GM21526 (cell line): Measurements from ENCODE around the gene LDAH.
"Not testable (repeated sequence)": the region's sequence is repeated elsewhere in the genome, so short reads cannot be mapped to it uniquely, and the experiment has no call there.

Experiments
- ATAC-seq: cut with Tn5 transposase; IDR thresholded peaks from one replicate; pipeline ENCODE4 v1.9.1; 2021; ENCODE audit warnings: moderate library complexity; ENCODE audit not compliant: unreplicated experiment, low FRiP score

Gene LDAH

DNA sequence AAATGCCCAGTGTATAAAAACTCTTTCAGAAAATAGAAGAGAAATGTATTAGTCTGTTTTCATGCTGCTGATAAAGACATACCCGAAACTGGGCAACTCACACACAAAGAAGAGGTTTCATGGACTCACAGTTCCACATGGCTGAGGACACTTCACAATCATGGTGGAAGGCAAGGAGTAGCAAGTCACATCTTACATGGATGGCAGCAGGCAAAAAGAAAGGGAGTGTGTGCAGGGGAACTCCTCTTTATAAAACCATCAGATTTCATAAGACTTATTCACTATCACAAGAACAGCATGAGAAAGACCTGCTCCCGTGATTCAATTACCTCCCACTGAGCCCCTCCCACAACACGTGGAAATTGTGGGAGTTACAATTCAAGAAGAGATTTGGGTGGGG is 29.0 kb downstream of the LDAH start:
- not testable (repeated sequence) for ATAC-seq

DNA sequence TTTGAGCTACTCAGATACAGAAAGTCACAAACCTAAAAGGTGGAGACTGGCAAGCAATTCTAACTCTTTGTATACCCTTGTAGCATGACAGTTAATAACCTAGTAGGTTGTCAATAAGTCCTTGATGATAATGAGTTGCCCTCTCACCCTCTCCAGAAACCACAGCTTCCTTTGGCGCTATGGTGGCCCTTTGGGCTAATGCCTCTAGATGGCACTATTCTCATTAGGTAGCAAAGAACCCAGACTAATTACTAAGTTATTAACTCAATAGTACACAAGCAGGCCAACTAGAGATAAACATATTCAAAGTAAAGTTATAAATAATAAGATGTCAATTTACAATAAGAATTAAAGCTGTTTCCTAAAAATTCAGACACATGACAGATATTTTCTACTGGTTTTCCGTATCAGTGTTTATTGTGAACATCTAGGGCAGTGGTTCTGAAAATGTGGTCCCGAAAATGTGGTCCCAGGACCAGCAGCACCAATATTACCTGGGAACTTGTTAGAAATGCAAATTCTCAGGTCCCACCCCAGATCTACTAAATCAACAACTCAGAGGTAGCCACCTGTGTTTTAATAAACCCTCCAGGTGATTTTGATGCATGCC is 41.1 kb downstream of the LDAH start:
- peak; percentile 64 for ATAC-seq

DNA sequence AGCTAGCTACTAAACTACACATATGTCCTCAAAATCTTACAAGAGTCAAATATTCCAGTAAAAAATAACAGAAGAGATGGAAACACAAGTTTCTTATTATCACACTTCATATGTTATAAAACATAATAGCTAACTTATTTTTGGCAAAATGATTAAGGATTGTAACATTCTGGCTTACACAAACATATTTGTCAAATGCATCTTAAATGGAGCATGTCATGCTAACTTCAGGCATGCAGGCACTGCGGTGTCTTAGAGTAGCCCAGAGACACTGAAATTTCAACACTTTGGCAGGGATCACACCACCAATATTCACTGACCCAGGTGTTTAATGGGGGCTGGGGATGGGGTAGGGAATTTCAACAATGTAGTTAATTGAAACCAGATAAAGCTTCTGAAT is 51.6 kb downstream of the LDAH start:
- no peak for ATAC-seq

DNA sequence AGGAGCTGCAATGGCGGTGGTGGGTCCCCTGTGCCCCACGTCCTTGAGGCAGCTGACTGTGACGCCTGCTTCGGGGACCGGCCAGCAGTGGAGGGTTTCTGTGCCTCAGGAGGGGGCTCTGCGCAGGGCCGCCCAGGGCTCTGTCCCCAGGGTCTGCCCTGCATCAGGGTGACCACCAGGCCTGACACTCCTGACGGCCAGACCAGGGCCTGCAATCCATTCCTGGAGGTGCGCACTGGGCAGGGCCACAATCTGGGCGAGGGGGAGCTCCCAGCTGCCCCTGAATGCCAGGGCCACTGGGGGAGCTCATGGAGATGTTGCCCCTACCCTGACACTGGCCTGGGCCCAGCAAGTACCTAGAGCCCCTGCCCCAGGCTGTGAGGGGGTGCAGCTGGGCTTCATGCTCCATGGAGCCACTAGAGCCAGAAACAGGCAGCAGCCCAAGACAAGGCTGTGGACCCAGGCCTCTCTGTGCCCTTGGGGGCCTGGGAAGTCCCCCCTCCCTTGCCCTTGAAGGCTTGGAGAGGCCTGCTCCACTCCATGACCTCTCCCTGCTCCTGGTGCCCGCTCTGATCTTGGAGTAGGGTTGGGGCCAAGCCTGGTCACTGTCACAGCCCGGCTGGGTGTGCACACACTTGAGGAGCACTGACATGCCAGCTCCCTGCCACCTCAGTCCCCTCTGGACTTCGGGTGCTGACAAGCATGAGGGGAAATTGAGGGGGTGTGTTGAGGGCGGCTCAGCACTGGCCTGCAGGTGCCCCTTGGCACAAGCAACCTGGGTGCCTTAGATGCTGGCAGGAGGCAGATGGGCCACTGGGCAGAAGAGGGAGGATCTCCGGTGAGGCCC is 55.9 kb downstream of the LDAH start:
- no peak for ATAC-seq

DNA sequence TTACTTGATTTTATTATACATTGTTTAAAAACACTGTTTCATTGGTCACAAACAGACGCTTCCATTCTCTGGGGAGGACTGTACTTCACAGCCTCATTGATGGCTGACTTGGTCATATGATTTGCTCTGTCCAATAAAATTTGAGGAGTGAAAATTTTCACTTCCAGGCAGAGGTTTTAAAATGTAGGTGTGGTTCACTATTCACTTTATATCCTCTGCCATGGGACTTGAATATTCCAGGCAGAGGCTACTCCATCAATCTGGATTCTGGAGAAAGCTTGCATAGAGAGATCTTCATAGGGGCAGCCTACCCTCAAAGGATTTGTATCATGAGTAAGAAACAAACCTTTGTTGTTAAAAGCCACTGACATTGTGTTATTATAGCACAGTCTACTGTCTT is 56.7 kb downstream of the LDAH start:
- no peak for ATAC-seq

DNA sequence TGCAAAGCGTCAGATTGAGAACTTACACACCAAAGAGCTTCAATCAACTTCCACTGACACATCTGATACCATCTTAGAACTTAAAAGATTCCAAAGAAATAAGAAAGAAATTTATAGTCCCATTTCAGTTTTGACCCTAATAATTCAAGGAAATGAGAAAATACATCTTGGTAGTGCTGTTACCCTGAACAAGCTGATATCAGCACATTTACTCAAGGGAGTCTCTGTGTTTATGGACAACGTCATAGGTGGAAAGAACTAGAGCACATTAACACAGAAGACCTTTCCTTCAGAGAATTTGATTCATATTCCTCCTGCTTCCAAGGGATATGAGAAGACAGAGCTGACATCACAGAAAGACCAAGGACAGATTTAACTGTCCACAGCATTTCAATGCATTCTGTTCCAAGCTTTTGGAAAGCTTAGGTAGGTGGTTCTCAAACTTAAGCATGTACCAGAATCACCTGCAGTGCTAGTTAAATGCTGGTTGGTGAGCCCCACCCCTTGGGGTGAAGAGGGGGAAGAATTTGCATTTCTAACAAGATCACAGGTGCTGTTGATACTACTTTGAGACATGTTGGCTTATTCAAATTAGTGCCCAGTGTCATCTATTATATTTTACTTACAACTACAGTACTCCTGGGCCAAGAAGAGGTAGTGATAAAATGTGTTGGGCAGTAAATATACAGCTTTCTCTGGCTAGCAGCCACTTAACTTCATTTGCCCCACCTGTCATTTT is 59.8 kb downstream of the LDAH start:
- ATAC-seq, result no peak

DNA sequence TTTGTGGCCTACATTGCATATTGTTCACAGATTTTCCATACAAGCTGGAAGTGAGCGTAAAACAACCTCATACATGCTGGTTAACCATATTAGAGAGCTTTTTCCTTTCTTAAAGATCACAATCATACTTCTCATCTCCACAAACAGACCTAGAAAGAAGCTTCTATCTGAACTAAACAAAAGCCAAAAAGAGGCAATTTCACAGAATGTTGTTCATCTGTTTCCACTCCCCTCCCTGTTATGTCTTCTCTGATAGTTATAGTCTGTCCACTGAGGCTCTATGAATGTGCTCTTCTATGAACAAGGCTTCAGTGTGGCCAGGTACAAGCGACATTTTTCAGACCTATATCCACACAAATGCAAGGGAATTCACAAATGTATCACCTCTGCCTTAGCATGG is 63.4 kb downstream of the LDAH start:
- no peak for ATAC-seq

DNA sequence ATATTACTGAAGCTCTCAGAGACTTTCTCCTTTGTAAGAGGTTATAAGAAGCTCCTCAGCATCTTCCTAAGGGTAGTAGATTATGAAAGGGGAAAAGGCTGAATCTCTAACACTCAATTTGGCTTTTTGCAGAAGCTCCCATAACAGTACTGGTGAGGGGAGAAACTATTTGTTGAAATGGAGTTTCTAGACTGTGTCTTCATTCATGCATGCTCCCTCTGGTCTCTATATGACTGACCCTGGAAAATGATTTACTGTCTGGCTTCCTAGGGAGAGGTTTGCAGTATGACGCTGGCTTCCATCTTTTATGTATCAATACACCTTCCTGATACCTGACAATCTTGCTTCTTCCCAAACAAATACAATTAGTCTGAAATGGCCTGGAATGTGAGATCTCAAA is 63.9 kb downstream of the LDAH start:
- no peak for ATAC-seq

DNA sequence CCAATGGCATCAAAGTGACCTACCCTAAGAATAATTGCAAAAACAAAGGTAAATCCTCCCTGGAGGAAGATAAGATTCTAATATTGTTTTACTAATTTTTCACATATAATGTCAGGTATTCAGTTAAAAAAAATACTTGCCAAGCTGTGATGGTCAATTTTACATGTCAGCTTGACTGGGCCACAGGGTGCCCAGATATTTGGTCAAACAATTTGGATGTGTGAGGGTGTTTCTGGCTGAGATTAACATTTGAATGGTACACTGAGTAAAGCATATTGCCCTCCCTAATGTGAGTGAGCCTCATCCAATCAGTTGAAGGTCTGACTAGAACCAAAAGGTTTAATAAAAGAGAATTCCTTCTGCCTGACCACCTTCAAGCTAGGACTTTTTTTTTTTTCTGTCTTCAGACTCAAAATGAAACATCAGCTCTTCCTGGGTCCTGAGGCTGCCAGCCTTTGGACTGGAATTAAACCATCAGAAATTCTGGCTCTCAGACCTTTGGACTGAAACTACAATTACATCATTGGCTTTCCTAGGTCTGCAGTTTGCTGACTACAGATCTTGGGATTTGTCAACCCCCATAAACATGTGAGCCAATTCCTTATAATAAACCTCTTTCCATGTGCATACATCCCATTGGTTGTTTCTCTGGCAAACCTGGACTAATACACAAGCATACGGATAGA is 65.4 kb downstream of the LDAH start:
- no peak for ATAC-seq

DNA sequence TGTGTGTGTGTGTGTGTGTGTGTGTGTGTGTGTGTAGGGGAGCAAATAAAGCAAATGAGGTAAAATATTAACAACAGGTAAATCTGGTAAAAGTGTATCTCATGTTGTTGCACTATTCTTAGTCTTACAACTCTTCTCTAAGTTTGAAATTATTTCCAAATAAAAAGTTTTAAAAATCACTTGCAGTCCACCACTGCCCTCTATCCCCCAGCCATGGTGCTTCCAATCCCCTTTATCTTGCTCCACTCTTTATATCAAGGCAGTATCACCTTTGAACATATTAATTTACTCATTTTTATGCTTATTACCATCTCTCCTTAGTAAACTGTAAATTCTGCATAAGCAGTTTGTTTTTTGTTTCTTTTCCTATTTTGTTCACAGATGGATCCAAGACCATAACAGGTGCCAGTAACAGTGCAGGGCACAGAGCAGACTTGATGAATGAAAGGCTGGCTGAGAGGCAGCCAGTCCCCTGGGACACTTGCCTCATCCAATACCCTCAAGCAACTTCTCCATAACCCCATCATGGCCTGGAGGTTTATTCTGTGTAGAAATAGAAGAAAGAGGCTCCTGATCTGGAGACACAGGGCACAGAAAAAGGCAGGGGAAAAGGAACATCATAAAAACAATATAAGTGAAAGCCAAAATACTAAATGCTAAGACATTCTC is 67.6 kb downstream of the LDAH start:
- ATAC-seq, result no peak

DNA sequence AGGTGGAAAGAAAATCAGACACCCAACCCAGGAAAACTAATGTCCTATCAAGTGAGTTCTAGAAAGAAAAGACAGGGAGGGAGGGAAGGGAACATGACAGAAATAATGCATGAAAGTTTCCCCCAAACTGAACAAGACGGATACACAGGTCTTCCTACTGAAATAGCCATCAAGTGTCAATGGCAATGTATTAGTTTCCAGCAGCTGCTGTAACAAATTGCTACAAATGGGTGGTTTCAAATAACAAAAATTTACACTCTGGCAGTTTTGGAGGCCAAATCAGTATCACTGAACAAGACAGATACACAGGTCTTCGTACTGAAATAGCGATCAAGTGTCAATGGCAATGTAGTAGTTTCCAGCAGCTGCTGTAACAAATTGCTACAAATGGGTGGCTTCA is 70.6 kb downstream of the LDAH start:
- no peak for ATAC-seq

DNA sequence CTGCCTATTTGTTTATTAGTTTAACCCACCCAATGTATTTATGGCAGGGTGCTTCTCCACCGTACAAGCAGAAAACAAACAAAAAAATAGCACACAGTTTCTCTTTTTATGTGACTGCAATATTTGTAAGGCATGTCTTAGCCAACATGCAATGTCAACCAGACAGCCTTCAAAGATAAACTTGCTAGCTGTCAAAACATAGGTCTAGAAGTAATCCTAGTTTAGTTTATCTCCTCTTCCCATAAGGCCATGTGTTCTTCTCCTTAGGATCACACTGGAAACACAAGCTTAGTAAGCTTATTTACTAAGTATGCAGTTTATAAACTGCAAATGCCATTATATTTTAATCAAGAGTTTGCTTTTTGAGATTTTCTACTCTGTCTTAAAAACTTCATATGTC is 75.6 kb downstream of the LDAH start:
- ATAC-seq, result no peak

DNA sequence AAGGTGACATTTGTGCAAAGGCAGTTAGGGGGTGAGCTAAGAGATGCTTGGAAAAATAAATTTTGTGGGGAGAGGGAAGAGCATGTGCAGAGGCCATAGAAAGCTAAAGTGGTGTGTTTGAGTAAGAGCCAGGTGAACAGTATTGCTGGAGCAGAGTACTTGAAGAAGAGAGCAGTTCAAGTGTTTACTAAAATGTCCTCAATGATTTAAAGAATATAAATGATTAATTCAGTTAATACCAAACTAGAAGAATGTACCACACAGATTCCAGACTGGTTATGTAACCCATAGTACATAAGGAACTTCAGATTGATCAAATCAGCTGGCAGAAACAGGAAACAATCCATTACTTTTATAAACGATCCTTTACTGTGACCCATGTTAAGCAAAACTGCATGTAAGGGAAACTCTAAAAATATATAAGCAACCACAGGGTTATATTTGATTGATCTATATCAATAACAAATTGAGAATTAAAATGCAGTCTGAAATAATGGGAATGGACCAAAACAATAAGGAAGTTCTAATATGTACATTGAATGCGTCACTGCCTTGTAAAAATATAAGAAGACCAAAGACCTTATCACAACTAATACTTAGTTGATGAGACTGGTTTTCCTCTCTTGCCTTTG is 76.9 kb downstream of the LDAH start:
- ATAC-seq, result no peak

DNA sequence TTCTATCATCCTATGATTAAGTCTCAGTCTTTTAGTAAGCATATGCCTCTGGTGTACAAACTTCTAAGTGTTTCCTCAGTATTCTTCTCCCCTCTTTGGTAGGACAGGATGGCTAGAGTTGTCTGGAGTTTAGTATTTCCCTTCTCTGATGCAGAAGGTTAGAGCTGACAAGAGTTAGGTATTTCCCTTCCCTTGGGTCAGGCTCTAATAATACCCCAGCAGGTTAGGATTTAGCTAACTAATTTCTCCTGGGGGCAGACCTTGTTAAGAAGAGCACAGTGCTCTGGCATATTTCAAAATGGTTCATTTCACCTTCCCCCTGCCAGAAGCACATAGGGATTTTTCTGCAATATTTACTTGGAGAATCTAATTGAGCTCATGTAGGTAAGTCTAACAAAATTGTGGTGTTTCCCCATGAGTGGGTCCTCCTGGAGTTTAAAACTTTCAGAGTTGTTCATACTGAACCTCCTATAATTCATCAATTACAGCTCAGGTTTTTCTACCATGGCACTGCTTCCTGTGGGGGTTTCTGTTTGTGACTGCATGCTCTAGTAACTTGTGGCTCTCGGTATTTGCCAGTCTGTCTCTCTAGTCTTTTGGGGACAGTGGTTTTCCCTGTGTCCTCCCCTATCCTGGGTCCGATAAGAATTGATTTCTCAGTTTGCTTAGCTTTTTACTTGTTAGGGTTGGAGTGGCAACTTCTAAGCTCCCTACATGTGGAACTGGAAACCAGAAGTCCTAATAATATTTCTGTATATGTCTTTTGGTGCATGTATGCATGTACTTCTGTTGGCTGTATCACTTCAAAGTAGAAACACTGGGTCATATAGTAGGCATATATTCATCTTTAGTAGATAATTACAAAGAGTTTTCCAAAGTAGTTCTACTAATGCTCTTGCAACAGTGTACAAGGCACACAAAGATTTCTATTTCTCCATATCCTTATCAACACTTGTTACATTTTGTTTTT is 78.2 kb downstream of the LDAH start:
- ATAC-seq, result peak; percentile 91

DNA sequence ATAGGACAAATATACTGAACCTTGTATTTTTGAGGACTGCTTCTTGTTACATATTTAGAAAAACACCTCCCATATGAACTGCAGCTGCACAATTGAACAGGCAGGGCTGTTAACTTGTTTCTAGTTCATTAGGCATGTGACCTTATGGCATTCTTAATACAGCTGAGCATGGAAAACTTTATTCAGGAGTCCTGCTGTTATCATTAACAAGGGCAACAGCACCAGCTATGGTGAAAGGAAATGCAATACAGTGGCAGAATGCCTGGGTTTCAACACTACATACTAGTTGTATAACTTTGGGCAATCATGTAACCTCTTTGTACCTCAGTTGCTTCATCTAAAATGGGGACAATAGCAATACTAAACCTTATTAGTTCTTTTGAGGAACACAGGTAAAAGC is 84.1 kb downstream of the LDAH start:
- ATAC-seq, result no peak

DNA sequence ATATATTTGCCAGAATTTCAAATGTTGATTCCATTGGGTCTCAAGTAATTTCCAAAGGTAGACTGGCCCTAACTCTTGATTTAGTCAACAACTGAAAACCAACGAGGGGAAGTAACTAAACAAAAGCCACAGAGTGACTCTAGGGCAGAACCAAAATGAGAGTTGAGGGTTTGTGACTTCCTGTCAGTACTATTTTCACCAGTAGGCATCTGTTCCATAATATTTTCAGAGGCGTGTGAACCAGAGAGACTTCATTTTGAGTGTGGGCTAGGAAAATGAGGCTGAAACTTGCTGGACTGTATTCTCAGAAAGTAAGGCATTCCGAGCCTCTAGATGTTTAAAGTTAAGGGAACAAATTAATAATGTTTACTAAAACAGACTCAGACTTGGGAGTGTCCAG is 85.4 kb downstream of the LDAH start:
- peak; percentile 94 for ATAC-seq

DNA sequence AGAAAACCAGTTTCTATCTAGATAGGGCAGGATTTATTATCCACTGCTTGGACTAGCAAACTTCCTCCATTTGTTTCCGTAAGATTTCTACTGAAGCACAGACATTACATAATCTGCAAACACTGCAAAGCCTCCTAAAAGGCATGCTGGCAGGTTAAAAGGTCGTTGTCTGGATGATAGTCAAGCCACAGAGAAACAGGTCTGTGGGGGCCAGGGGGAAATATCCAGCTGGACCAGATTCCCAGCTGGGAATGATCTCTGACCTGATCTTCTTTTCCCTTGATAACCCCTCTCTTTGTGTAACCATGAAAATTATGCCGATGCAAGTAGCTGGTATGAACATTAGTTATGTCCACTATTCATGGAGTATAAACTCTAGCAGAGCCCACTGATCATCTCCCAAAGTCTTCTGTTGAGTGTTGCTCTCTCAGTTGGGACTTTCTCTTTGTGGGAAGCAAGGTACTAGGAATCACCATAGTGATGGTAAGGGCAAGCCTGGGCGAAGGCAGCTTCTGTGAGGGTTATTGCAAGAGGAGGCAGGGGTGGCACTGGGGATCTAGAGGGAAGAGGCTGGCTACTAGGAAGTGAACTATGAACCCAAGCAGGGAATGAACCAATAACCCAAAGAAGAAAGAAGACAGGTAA is 94.7 kb downstream of the LDAH start:
- no peak for ATAC-seq

DNA sequence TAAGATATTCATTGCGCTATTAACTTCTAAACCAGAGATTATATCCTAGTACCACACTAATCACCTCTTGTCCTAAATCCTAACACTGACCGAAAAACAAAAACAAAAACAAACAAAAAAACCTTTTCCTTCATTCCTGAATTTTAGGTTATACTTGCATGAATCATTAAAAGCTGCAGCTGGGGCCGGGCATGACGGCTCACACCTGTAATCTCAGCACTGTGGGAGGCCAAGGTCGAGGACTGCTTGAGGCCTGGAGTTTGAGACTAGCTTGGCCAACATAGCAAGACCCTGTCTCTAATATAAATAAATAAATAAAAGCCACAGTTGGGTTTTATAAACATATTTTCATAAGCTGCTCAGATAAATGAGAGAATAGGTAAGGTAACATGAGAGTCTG is 96.0 kb downstream of the LDAH start:
- no peak for ATAC-seq
